CD4-positive, alpha-beta T cell treated with Interleukin-1 beta for 1 hour (primary cell): ENCODE results near the gene SLAIN2.
A peak's percentile ranks its signal among the peaks of the same experiment; 100 is the strongest.
"Not testable (repeated sequence)": the region's sequence is repeated elsewhere in the genome, so short reads cannot be mapped to it uniquely, and the experiment has no call there.

Source experiments
- DNase-seq, 2 donors: peaks; one replicate each; pipeline ENCODE4 v3.0.0-alpha.2; 2020 to 2022

The SLAIN2 gene

GRCh38 chr4:48445704-48446103 is 104.4 kb downstream of the SLAIN2 start:
- DNase-seq: peak in 1 of 2 donors; percentile 18

- DNase-seq: no peak
Observed at GRCh38 chr4:48446642-48447041, 105.3 kb downstream of the SLAIN2 start.

DNA sequence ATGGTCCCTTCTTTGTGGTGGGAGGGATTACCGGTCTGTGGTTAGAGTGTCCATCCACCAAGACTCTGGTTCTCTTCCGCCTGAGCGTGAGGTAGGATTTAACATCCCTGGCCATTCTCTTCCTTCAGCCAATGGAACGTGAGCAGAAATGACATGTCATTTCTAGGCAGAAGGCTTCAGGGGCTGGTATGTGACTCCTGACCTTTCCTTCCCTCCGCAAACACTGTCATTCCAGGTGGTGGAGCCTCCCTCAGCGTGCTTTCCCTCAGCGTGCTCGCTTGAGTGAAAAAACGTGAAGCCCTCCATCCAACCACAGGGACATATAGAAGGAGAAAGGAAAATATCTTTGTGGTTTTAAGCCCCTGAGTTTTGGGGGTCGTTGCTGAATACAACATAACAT is 107.8 kb downstream of the SLAIN2 start:
- DNase-seq: no peak

GRCh38 chr4:48450740-48451139 is 109.4 kb downstream of the SLAIN2 start:
- no peak for DNase-seq

DNA sequence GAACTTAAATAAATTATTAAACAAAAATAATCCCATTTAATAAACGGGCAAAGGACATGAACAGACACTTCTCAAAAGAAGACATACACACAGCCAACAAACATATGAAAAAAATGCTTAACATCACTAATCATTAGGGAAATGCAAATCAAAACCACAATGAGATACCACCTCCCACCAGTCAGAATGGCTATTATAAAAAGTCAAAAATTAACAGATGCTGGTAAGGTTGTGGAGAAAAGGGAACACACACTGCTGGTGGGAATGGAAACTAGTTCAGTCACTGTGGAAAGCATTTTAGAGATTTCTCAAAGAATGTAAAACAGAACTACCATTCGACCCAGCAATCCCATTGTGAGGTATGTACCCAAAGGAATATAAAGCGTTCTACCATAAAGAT is 110.3 kb downstream of the SLAIN2 start:
- not testable (repeated sequence) for DNase-seq

GRCh38 chr4:48454591-48454990 is 113.3 kb downstream of the SLAIN2 start:
- DNase-seq: no peak

DNA sequence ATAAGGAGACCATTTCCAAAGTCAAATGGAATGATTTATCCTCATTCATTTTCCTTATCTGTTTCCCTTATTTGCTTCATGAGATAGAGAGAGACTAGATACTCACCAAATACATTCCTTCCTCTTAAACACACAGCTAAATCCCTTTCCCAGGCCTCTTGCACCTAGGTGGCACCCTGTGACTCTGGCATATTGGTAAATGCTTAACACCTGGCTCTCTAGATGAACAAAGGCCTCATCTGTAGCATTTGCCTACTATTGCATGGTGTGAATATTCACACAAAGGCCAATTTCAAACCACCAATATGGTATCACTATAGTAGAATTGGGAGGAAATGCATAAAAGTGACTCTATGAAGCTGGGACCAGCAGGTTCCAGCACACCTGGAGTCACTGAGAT is 119.7 kb downstream of the SLAIN2 start:
- no peak for DNase-seq

- DNase-seq: no peak
Observed at GRCh38 chr4:48462363-48462762, 121.0 kb downstream of the SLAIN2 start.

- DNase-seq: no peak
Observed at GRCh38 chr4:48467442-48467841, 126.1 kb downstream of the SLAIN2 start.

DNA sequence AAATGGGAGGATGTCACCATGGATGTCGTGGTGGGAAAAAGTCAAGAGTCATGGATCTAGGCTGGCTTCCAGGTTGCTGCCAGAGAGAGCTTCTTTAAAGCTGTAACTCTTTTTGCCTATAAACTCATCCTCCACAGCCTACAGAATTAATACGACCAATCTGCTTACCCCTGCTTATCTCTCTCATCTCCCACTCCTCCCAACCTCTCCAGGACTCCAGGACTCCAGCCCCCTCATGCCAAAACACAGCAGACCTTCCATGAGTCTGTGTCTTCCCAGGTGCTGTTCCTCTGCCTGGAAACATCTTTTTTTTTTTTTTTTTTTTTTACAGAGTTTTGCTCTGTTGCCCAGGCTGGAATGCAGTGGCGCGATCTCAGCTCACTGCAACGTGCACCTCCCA is 126.6 kb downstream of the SLAIN2 start:
- no peak for DNase-seq

DNA sequence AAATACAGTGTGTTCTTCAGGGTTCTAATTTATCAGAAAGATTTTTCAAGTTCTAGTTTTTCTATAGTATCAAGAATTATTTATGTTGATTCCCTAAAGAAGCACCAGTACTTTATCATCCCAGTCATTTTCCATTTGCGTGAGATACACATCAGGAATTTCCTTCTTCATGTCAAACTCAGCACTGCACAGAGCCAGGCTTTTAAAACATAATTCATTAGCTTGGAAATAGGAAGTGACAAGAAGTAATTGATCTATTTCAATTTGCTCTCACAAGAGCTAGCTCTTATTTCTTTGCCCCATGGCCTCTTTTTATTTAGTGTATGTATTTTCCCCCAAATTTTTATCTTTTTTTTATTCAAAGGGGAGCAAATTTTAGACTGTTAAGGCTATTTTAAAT is 128.8 kb downstream of the SLAIN2 start:
- DNase-seq: no peak

DNA sequence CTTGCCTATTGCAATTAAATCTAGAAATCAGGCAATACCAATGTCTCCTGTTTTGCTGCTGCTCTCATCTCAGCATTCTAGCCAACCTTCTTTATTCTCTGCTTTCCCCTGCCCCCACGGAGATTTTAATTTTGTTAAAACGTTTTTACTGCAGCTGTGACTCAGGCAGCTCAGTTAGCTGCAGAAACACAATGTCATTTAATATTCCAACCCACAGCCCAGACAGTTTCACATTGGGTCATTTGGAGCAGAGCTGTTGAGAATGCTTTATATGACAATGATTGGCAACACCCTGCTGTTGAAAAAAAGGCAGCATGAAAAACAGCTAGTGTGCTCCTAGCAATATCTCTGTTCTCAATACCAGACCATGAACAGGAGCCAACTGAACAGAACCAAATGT is 129.2 kb downstream of the SLAIN2 start:
- no peak for DNase-seq

- no peak for DNase-seq
Observed at GRCh38 chr4:48472794-48473193, 131.5 kb downstream of the SLAIN2 start.

GRCh38 chr4:48475770-48476169 is 134.4 kb downstream of the SLAIN2 start:
- no peak for DNase-seq
